Right kidney (tissue), 1 donor: ENCODE data around the gene LIF.
A peak's percentile ranks its signal among the peaks of the same experiment; 100 is the strongest.
"Not testable (repeated sequence)": the region's sequence is repeated elsewhere in the genome, so short reads cannot be mapped to it uniquely, and the experiment has no call there.

ENCODE experiments used
- DNase-seq: peaks from one replicate; pipeline ENCODE4 v3.0.0-alpha.2; 2016

Gene LIF

DNA sequence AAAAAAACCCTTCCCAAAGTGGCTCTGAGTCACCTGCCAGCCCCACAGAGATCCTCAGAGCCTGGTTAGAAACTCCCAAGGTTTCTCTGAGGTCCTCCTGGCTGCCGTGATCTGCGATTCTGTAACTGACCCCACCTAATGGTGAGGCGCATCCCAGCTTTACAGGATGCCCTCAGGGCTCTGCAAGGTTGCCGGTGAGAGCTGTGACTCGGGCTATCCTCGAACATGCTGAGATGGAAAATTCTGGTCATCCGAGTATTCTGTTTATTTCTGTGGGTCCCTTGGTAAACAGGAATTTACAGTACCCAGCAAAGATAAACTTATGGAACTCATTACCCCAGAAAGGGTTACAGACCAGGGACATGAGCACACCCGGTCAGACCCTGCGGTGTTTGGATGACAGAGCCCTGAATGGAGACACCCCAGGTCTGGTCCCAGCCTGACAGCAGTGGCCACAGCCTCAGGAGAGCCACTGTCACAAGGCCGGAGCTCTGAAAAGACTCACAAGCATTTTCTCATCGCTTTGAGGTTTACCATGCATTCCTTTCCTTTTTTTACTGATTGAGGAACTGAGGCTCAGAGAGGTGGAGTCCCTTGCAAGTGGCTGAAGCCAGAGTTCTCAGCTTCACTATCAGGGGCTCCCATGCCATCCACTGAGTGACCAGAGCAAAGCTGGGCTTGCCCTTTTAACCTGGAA is 22.2 kb downstream of the LIF start:
- no peak for DNase-seq

GRCh38 chr22:30223303-30223702 is 23.3 kb downstream of the LIF start:
- DNase-seq, result no peak

- no peak for DNase-seq
Measured at GRCh38 chr22:30222321-30222720, 24.2 kb downstream of the LIF start.

DNA sequence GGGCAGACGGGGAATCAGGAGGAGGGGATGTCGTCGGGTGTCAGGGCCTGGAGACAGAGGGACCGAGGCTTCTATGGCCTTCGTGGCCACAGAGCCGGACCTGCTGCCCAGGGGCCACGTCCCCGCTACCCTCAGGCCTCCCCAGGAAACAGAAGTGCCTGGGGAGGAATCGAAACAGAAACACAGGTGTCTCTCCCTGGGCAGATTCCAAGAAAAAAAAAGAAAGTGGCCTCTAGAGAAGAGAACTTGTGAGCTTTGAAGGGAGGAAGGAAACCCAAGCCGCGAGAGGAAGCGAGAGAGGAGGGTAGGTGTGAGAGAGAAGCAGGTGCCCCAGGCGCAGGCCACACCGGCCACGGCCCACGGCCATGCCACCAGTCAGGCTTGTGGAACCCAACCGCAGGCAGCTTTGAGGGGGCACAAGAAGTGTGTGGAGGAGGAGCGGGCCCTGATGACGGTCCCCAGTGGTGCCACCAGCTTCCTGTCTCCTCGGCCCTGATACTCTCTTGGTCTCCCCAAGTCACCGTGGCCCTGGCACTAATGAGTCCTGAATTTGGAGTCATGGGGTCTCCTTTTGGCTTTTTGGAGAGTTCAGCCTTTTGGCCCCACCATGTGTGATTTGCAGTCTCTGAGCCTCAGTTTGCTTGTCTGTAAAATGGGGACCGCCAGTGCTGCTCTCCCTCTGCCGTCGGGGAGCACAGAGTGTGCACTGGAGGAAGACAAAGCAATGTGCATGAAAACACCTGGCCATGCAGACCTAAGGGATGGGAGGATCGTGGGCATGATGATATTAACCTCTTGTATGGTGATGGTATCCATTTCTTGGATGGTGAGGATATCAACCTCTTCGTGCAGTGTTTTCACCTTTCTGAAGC is 25.2 kb downstream of the LIF start:
- DNase-seq, result no peak

DNA sequence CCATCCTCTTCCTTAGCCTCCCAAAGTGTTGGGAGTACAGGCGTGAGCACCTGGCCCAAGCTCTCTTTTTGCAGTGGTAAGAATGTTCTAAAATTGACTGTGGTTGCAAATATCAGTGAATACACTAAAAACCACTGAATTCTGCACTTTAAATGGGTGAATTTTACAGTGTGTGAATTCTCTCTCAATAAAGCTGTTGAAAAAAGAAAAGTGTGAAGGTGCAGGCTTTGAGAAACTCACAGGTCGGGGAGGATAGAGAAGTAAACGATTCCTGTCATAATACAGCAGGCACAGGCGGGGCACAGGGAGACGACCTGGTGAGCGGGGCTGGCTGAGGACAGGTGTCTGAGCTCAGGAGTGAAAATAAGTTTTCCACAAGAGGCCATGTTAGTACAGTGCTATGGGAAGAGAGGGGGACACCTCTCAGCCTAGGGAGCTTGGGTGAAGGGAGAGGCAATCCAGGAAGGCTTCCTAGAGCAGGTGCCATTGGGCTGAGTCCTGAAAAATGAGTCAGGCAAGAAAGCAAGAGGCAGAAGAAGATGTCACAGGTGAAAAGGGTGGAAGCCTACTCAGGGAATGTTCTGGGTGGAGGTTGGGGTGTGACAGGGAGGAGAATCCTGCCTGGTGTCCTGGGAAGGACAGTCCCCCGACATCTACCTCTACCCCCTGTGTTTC is 26.1 kb downstream of the LIF start:
- DNase-seq, result no peak

DNA sequence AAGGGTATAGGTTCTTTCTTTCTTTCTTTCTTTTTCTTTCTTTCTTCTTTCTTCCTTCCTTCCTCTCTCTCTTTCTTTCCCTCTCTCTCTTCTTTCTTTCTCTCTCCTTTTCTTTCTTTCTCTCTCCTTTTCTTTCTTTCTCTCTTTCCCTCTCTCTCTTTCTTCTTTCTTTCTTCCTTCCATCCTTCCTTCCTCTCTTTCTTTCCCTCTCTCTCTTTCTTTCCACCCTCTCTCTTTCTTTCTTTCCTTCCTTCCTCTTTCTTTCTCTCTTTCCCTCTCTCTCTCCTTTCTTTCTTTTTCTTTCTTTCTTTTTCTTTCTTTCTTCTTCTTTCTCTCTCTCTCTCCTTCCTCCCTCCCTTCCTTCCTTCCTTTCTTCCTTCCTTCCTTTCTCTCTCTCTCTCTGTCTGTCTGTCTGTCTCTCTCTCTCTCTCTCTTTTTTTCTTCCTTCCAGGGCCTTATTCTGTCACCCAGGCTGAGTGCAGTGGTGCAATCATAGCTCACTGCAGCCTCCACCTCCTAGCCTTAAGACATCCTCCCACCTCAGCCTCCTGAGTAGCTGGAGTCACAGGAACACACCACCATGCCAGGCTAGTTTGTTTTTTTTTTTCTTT is 26.8 kb downstream of the LIF start:
- DNase-seq, result no peak

DNA sequence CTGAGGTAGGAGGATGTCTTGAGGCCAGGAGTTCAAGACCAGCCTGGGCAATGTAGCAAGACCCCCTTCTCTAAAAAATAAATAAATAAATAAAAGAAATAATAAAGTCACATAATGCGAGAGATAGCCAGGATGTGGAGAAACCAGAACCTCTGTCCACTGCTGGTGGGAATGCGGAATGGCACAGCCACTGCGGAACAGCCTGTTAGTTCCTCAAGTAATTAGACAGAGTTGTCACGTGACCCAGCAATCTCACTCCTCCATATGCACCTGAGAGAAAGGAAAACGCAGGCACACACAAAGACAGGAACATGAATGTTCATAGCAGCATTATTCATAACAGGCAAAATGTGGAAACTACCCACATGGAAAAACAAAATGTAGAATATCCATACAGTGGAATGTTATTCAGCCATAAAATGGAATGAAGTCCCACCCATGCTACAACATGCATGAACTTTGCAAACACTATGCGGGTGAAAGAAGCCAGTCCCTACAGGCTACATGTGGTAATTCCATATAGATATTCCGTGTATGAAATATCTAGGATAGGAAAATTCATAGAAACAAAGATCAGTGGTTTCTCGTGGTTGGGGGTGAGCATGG is 27.4 kb downstream of the LIF start:
- DNase-seq, result no peak

DNA sequence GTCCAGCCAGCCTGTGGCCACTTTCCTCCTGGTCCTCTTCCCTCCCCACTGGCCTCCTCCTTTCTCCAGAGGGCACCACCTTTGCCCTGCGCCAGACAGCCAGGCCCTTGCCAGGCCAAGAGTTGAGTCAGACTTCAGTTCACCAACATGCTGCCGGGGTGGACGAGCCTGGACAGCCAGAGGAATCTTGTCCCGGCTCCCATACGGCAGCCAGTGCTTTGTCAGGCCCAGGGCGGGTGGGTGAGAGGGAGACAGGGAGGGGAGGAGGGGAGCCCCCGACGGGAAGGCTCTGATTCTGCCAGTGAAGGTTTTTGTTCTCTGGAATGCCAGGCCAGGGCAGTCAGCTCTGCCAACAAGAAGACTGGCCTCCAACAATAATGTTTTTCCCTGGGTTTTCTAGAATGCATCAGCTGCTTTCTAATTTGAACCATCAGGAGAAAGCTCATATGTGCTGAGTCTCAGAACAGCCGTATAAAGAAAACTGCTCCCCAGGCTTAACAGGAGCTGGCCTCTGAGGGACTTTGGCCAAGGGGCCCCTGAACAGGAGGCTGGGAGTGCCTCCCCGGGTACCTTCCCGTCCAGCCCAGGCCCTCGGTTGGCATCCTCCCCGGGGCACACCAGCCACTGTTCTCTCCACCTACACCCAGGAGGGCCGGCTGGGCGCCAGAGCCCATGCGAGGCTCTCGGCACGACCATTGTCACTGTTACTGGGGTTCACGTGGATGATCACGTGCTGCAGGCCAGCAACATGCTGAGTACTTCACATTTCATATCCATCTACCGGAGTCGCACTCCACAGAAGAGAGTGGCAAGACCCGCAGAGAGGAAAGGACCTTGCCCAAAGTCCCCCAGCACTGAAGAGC is 28.6 kb downstream of the LIF start:
- DNase-seq, result no peak

- no peak for DNase-seq
Measured at GRCh38 chr22:30216710-30217109, 29.8 kb downstream of the LIF start.

DNA sequence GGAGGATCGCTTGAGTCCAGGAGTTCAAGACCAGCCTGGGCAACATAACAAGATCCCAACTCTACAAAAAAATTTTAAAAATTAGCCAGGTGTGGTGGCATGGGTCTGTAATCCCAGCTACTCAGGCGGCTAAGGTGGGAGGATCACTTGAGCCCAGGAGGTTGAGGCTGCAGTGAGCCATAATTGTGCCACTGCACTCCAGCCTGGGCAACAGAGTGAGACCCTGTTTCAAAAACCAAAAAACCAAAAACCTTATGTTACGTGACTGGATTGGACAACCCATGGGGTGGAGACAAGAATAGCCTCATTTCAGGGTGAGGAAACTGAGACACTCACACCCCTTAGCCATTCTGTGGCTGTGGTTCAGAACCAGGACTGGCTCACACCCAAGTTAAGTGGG is 30.3 kb downstream of the LIF start:
- DNase-seq, result not testable (repeated sequence)

DNA sequence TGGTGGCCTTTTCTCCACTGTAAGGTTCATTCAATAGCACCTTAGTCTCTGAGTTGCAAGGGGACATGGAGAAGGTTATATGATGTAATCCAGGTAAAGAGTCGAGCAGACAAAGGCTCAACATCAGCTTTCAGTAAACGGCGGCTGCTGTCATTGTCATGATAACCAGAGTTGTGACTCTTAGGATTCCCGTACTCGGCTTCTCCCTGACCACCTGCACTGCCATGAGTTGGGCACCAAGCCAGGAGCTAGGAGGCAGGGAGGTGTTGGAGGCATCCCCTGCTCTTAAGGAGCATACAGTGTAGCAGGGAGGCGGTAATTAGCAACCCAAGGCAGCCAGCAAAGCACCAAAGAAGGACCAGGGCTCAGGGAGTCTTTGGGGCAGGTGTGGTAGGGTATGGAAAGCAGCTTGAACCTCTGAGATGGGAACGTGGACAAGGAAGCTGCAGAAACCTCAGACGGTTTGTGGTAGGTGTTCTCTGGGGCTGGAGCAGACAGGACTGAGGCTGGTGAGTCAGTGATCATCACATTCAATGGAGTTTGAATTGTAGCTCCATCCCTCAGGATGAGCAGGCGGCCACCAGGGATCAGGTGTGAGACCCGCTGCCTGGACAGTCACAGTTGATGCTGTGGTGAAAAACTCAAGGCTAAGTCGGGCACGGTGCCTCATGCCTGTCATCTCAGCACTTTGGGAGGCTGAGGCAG is 31.7 kb downstream of the LIF start:
- DNase-seq, result no peak

- DNase-seq, result no peak
Measured at GRCh38 chr22:30212996-30213441, 33.5 kb downstream of the LIF start.

DNA sequence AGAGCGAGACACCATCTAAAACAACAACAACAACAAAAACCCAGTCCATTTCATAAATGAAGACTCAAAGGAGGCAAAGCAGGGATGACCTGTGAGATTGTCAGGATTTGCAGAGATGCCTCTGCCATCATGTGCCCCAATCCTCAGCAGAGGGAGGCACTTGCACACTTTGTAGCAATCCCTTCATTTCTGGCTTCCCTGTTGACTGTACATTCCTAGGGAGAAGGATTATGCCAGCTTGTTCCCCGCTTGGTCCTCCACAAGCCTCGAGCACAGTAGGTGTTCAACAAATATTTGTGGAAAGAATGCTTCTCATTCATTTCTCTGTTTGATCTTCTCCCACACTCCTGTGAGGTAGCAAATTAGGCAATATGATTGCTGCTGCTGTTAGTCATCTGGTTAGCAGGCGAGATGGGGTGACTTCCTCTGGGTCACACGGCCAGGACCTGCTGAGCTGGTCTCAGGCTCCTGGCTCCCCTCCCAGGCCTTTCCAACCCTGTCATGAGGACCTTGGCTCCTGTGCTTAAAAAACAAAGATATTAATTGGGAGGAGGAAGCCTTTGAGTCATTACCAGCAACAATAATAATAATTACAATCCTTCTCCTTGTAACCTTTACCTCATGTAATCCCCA is 34.1 kb downstream of the LIF start:
- DNase-seq, result no peak

GRCh38 chr22:30211124-30211820 is 35.3 kb downstream of the LIF start:
- no peak for DNase-seq

GRCh38 chr22:30210235-30210909 is 36.2 kb downstream of the LIF start:
- no peak for DNase-seq

DNA sequence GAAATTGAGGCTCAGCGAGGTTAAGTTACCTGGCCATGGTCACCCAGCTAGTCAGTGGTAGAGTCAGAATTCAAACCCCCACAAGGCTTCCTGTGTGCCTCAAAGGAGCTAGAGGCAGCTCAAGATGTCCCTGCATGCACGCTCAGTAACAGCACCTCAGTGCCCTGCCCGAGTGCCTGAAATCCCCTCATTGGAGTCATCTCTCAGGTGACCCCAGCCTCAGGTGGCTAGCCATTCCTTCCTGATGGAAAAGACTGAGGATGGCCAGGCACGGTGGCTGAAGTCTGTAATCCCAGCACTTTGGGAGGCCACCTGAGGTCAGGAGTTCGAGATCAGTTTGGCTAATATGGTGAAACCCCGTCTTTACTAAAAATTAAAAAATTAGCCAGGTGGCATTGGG is 36.9 kb downstream of the LIF start:
- DNase-seq, result no peak

DNA sequence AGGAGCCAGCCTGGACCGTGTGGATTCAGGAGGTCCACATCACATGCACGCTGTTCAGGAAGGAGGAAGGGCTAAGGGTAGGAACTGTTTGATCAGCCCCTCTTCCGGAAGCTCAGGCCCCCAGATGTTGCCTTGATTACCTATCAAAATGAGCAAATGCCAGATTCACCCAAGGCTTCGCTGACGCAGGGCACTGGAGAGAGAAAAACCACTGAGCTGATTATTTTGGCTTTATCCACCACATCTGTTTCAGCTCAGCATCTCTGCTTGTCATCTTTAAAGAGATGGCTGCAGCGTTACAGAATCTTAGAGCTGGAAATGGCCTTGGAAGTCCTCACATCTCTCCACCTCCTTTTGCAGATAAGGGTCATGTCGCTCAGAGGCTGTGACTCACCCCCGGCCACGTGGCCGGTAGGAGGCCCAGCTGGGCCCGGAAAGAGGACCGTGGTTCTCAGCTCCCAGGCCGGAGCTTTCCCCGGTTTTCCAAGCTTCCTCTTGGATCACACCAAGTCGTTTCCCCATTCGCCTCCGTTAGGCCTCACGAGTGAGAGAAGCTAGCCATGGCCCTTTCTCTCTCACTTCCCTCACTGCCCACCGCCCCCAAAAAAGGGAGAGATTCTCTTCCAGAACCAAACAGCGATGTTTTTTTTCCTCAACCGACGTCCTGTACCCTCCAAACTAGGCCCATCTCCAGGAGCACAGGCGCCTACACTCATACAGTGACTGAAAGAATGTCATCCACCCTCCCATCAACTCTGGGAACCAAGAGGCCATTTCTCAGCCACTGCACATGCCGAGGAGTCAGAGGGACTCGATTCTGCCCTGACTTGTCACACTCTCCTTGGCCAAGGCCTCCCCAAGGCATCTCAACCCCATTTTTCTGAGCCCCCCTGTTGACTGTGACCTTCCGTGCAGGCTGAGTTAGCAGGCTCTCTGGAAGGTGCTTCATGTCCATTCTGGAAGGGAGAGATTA is 37.6 kb downstream of the LIF start:
- DNase-seq, result peak; percentile 48

- DNase-seq, result peak; percentile 49
Measured at GRCh38 chr22:30206944-30207343, 39.6 kb downstream of the LIF start.
